ENCODE measurements around the gene ACAT1. TPM values are rescaled to one million over a fixed set of nuclear protein-coding genes. Genes with fewer than 3 reads are reported as not detected.

Gene ACAT1
- total and polyA plus RNA-seq, 10 of the 15 experiments (the other 5 are each of a cell fraction or from before 2014, with no cell fraction given): 57.1 to 139 (median 91.2) TPM

GRCh38 chr11:108147150-108147549 is 25.8 kb downstream of the ACAT1 start:
- in situ Hi-C loops (cut with MboI): no loop called here
- ChIA-PET CTCF (interaction anchor here (1.4 kb wide), 1 partner anchor 28 kb away, joined by 5 read pairs; no protein-coding TSS in a partner anchor), SMC1A (ENCODE audit: uncharacterized antibody, unreplicated experiment) (no interaction called here), RAD21 (ENCODE audit: unreplicated experiment) (no interaction called here), POLR2A (no interaction called here)
- Histone ChIP-seq H3K4me1 (ENCODE audit: control insufficient read depth, insufficient read depth, low read length) (no peaks in the 10 kb centered on the region), H3K9ac (ENCODE audit: control insufficient read depth, insufficient read depth, low read length) (no peak overlapping the region), H3K4me2 (ENCODE audit: control insufficient read depth, insufficient read depth) (no peak overlapping the region), H3K27me3 (replicated peaks in 1 of 2; ENCODE audit: control insufficient read depth in 2 of 2, insufficient read depth in 2 of 2, low read length in 1 of 2) (no peaks in the 10 kb centered on the region), H3K9me3 (replicated peaks; ENCODE audit: control insufficient read depth, insufficient read depth, low read length) (no peaks in the 10 kb centered on the region), H3K79me2 (ENCODE audit: control insufficient read depth, insufficient read depth, low read length) (no peaks in the 10 kb centered on the region), H3K4me3 (no peak overlapping the region), H3K27ac (ENCODE audit: control insufficient read depth, insufficient read depth) (no peak overlapping the region), H3K36me3 (ENCODE audit: control insufficient read depth in 2 of 2, insufficient read depth in 2 of 2, low read length in 1 of 2) (peaks cover 9 to 22% of the 10 kb centered on the region in 2 experiments), H2AFZ (ENCODE audit: control insufficient read depth, low read depth, low read length) (no peak overlapping the region), H4K20me1 (ENCODE audit: control insufficient read depth, insufficient read depth) (no peaks in the 10 kb centered on the region)
- no TSS peak for BruUV-seq (replicated peaks)
- TF ChIP-seq SMAD1 (IDR thresholded peaks at IDR 0.05; ENCODE audit: low read depth, partially characterized antibody): no peak
- TF ChIP-seq HDGF (IDR thresholded peaks at IDR 0.05): no peak
- no peak for TF ChIP-seq CBX3 (IDR thresholded peaks at IDR 0.05; ENCODE audit: borderline replicate concordance, low read depth)
- TF ChIP-seq TAF1 (IDR thresholded peaks at IDR 0.05; ENCODE audit: borderline replicate concordance, low read depth, low read length): no peak
- TF ChIP-seq JUNB (IDR thresholded peaks at IDR 0.05): no peak
- TF ChIP-seq CREB1 (IDR thresholded peaks at IDR 0.05; ENCODE audit: low read depth): no peak
- no peak for TF ChIP-seq E2F4 (IDR thresholded peaks at IDR 0.05; ENCODE audit: low read depth, low read length)
- no peak for TF ChIP-seq ZNF687 (IDR thresholded peaks at IDR 0.05)
- TF ChIP-seq NBN (IDR thresholded peaks at IDR 0.05): no peak
- TF ChIP-seq SRF (IDR thresholded peaks at IDR 0.05; ENCODE audit: low read depth in 2 of 2, low read length in 2 of 2): no peak
- no peak for TF ChIP-seq BMI1 (IDR thresholded peaks at IDR 0.05; ENCODE audit: borderline replicate concordance)
- TF ChIP-seq PKNOX1 (IDR thresholded peaks at IDR 0.05): no peak
- TF ChIP-seq HCFC1 (IDR thresholded peaks at IDR 0.05; ENCODE audit: low read length): no peak
- 100% methylated on average over 1 of the region's 1 CpG for whole genome bisulfite sequencing (ENCODE audit: insufficient coverage, insufficient replicate concordance, low lambda C conversion rate, missing lambda C conversion rate)
- no peak for FAIRE-seq
- intact Hi-C loops (cut with micrococcal nuclease; ENCODE audit: unreplicated experiment): no loop called here
- no peak for DNase-seq (ENCODE audit: low read depth, low spot score)
- ATAC-seq: no peak
